HG03469 (cell line): ENCODE measurements around the gene MINDY1.

Experiments used
- ATAC-seq: cut with Tn5 transposase; IDR thresholded peaks from one replicate; pipeline ENCODE4 v1.9.1; 2021; ENCODE audit warnings: mild to moderate bottlenecking, moderate library complexity, moderate number of reproducible peaks; ENCODE audit not compliant: unreplicated experiment

MINDY1 gene

GRCh38 chr1:150987924-150988323, 18.8 kb downstream of the MINDY1 start:
- ATAC-seq = no peak

GRCh38 chr1:150985179-150985825, 21.4 kb downstream of the MINDY1 start:
- no peak for ATAC-seq

DNA sequence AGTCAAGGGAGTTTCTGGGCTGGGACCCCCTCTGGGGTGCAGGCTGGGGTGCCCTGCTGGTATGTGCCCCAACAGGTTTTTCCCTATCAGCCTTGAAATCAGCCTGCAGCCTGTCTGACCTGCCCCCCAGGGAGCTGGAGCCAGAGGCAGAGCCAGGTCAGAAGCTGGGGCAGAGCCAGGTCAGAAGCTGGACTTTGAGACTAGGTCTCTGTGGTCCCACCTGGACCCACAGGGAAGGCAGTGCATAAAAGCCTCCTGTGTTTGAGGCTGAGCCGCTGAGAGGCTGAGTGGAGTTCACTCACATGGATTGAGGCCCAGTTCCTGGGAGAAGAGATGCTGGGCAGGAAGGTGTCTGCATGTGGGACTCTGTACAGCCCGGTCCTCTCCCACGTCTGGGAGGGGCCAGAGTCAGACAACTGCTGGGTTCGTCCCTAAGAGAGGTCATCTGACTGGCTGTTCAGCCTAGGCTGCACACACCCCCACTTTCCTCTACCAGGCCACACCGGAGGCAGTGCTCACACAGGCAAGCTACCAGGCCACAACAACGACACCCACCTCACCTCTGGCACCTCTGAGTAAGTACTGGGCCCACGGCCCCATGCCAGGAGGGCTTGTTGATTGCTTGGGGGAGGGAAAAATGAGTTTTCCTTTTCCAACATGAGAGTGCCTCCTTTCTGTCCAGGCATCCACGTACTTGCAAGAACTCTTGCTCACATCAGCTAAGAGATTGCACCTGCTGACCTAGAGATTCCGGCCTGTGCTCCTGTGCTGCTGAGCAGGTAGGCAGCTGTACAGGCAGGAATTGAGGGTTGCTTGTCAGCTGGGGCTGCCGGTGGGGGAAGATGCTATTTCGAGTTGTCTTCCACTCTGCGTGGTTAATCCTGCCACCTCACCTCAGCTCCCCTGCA, 24.6 kb downstream of the MINDY1 start, which contains the start of gene ANXA9:
Gene ANXA9 (plus strand): TSS at position 488 of the 908 bp plus-strand sequence. CDS start 814 bp downstream, outside the sequence.
- no peak for ATAC-seq

GRCh38 chr1:150981177-150981804, 25.4 kb downstream of the MINDY1 start:
- no peak for ATAC-seq

DNA sequence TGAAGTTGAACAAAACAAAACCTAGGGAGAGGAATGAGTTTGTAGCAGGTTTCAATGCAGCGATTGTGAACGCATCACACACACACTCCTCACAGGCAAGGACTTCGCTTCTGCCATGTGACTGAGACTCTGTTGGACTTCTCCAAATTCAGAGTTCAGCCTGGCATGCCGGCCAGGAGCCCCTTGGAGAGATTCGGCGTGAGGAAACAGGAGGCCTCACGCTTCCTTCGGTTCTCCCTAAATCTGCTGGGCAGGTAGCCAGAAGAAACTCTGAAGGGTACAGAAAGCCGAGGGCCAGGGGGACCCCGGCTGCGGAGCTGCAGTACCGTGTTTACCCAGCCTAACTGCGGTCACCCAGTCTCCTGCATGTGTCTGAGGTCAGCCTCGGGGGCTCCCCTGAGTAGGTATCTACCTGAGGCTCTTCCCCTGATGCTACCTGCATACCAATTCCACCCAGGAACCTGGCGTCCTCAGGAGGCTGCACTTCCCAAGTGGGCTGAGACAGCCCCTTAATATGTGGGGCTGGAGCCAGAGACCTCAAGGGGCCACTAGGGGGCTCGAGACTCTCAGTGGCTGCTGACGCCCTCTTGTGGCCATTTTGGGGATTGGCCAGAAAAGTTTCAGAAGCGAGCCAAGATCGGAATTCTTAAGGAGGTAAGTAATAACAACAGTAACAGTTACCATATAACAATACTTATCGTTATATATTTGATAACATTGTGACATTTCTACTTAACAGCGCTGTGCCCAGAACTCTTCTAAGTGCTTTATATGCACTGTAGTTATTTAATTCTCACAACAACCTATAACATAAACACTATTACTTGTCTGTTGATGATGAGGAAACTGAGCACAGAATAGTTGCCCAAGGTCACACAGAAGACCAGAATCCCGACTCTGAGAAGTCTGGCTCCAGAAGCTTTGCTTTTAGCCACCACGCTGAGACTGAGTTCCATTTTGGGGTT, 27.3 kb downstream of the MINDY1 start:
- ATAC-seq = no peak

DNA sequence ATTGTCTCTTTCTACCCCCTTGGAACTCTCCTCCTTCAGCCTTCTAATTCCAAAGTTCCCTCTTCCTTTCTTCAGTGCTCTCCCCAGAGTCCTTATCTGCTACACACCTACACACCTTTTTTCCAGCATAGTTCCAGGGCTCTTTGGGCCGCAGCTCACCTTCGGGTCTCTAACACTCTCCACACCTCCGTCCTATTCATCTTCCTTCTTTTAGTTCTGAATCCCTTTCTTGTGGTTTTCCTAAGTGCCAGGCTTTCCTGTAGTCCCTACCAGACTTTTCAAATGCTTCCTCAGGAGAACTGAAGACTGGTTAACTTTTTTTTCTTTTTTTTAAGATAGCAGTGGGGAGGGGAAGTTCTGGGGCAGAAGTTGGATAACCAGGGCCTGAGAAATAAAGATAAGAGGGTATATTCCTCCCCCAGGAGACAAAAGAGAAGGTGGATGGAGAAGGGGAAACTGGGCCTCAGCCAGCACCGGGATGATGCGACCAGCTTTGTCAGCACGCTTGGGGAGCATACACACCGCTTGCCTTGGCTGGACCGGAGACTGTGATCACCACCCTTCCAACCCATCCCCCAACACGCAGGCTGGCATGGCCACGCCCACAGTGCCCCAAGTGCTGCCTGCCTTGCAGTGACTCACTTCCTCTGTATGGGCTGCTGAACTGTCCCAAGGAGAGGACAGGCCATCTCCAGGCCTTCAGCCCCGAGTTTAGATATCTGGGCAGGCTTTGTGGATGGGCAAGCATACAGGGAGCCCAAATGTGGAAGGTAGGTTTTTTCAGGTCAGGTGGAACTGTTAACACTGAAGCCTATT, 29.6 kb downstream of the MINDY1 start:
- ATAC-seq = no peak

- no peak for ATAC-seq
Measured at GRCh38 chr1:150976401-150976821, 30.3 kb downstream of the MINDY1 start.

- ATAC-seq = no peak
Measured at GRCh38 chr1:150974580-150975478, 31.9 kb downstream of the MINDY1 start, which contains the start of gene CERS2. CERS2 (minus strand) TSS chr1:150974835; CDS start chr1:150969090, 5,745 bp downstream.

DNA sequence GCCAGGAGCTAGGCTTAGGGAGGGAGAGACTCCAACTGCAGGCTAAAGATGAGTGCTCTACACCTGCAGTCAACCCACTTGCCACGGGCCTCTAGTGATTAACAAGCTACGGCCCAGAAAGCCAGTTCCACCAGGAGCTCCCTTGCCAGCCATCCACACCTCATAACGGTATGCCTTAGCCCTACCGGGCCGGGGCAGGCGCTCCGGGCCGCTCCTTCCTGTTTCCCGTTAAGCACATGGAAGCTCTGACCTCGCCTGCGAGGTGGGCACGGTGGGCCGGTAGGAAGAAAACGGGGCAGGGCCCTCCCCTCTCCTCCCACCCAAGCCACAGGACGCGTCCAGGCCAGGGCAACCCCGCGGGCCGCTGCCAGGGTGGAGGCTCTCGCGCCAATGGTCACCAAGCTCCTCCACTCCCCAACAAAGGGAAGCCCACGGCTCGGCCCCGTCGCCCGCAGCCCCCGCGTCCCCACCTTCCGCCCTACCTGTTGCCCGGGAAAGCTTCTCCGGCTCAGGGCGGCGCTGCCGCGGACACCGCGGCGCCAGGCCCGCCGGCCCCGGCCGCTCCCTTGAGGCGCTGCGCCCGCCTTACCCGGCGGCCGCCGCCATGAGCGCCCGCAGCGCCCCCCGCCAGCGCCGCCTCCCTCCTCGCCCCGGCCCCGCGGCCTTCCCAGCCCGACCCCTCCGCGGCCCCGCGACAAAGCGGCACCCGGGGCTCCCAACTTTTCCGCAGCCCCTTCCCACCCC, 32.7 kb downstream of the MINDY1 start:
- ATAC-seq = no peak

- ATAC-seq = no peak
Measured at GRCh38 chr1:150973258-150973835, 33.4 kb downstream of the MINDY1 start.

DNA sequence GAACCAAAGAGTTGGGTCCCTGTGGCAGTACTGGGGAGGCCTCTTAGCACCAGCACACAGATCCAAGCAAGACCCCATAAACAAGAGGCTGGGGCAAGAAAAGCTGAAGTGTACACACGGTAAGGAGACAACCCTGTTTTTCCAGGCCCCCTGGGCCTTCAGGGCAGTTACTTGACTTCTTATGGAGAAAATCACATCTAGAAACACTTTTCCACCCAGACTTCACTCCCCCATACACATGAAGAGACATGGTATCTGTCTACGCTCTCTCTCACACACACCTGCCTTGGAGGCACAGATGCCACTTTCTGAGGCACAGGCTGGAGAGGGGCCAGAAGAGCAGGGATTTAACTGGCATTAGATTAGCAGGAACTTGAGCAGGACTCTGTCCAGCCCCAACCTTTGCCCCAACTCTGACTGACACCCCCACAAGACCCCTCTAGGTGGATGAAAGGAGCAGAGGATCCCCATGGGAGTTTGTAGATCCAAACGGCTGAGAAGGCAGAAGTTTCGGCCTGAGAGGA, 34.2 kb downstream of the MINDY1 start:
- no peak for ATAC-seq

- ATAC-seq = no peak
Measured at GRCh38 chr1:150971583-150972416, 34.9 kb downstream of the MINDY1 start.

DNA sequence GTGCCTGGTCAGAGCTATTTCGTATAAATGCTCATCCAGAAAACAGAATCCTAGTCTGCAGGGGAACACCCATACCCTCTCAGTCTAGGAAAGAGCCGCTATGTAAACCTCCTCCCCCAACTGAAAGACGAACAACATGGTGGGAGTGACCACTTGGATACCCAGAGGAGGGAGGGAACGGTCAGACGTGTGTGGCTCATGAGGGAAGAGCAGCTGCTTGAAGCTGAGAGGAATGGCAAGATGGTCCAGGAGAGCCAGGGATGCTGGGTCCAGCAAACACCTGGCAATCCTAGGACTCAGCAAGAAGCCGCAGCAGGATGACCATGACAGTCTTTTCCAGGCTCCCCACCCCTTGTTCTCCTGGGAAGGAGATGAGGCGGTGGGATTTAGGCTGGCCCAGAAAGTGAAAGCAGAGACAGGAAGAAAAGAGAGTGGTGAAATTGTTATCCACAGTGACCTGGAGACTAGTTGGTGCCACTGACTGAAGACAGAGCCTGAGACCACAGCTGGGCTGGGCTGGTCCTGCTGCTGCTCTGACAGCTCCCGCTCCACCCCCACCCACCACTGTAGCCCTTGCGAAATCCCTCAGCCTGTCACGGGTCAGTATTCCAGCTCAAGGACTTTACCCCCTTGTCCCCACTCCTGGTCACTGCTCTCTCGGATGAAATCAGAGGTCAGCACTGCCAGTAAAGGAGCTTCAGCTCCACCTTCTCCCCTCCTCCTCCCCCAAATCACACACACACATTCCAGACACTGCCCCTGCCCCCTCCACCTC, 35.7 kb downstream of the MINDY1 start:
- ATAC-seq = no peak

DNA sequence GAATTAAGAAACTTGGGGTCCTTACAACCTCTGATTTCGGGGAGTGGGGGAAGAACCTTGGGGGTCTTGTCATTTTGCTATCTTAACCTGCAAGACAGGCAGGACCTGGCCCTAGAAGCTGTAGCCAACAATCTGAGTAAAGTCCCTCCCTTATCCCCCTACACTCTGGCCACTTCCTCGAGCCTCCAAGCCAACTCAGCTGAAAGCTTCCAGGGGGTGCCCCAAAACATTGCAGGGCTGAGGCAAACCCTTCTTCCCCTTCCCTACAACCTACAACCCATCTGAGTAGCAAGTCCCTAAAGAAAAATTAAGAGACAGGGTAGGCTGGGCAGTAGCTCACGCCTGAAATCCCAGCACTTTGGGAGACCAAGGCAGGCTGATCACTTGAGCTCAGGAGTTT, 37.1 kb downstream of the MINDY1 start:
- no peak for ATAC-seq

- ATAC-seq = no peak
Measured at GRCh38 chr1:150968491-150968890, 38.2 kb downstream of the MINDY1 start.
